Endodermal cell (in vitro differentiated cells): ENCODE results near the gene SLC30A2. TPM values are rescaled to one million over a fixed set of nuclear protein-coding genes. Genes with fewer than 3 reads are reported as not detected.

Source experiments
- DNase-seq: peaks from one replicate; pipeline ENCODE4 v3.0.0-alpha.2; 2017
- H3K27ac ChIP-seq: 2 replicates; pipeline ENCODE4 v1.5.1; 2013; ENCODE audit warnings: mild to moderate bottlenecking, low read depth, low read length, moderate library complexity
- H3K27me3 ChIP-seq: 2 replicates; pipeline ENCODE4 v1.6.1; 2013; ENCODE audit warnings: mild to moderate bottlenecking, low read length, moderate library complexity; ENCODE audit not compliant: insufficient read depth, control insufficient read depth, poor library complexity, severe bottlenecking
- H3K36me3 ChIP-seq: 2 replicates; pipeline ENCODE4 v1.7.0; 2013; ENCODE audit warnings: mild to moderate bottlenecking, low read length, moderate library complexity; ENCODE audit not compliant: control insufficient read depth, insufficient read depth
- H3K4me1 ChIP-seq: one replicate; pipeline ENCODE4 v1.7.0; 2013; ENCODE audit warnings: low read length; ENCODE audit not compliant: control insufficient read depth, insufficient read depth
- H3K4me3 ChIP-seq: 2 replicates; pipeline ENCODE4 v1.5.1; 2013; ENCODE audit warnings: mild to moderate bottlenecking, low read length, moderate library complexity
- H3K9ac ChIP-seq: 2 replicates; pipeline ENCODE4 v1.6.1; 2013; ENCODE audit warnings: mild to moderate bottlenecking, low read length, moderate library complexity; ENCODE audit not compliant: poor library complexity, severe bottlenecking; ENCODE audit errors: extremely low read depth
- H3K9me3 ChIP-seq: 2 replicates; pipeline ENCODE4 v1.6.1; 2013; ENCODE audit warnings: mild to moderate bottlenecking, low read length, moderate library complexity; ENCODE audit not compliant: control insufficient read depth
- H3K27ac Mint-ChIP-seq: 2 replicates; pipeline ENCODE4 v1.8.0; 2020; ENCODE audit warnings: mixed read lengths
- H3K27me3 Mint-ChIP-seq: 2 replicates; pipeline ENCODE4 v1.8.0; 2021; ENCODE audit warnings: mild to moderate bottlenecking, mixed read lengths; ENCODE audit not compliant: insufficient read depth
- H3K36me3 Mint-ChIP-seq: 2 replicates; pipeline ENCODE4 v1.8.0; 2020; ENCODE audit warnings: low read depth, mixed read lengths
- H3K4me1 Mint-ChIP-seq: 2 replicates; pipeline ENCODE4 v1.8.0; 2020; ENCODE audit warnings: mixed read lengths
- H3K4me3 Mint-ChIP-seq: 2 replicates; pipeline ENCODE4 v1.8.0; 2020; ENCODE audit warnings: mild to moderate bottlenecking, moderate library complexity, mixed read lengths
- H3K9me3 Mint-ChIP-seq: 2 replicates; pipeline ENCODE4 v1.8.0; 2020; ENCODE audit warnings: mild to moderate bottlenecking, mixed read lengths
- CTCF ChIP-seq: fragments of 200-600 bp; sonication (generic); conservative IDR thresholded peaks from 2 replicates; pipeline ENCODE4 v1.5.0; 2021; ENCODE audit warnings: antibody characterized with exemption, mild to moderate bottlenecking
- WGBS, 2 experiments: methylation state at CpG; one replicate each; pipeline versions ENCODE4 v1.1.5 to v1.1.7; 2013; ENCODE audit warnings: missing lambda C conversion rate in 2 of 2, mixed read lengths in 1 of 2; ENCODE audit not compliant: insufficient coverage in 1 of 2, insufficient read length in 1 of 2; 5-methylcytosine and 5-hydroxymethylcytosine counted together
- total RNA-seq, 2 donors: library from RNA; stranded (reverse); fragmentation: NEBNext Ultra II Directional in 1 of 2; extraction: Animal tissue kit (Norgen Biotek cat#: 25700) in 1 of 2; gene quantifications; 2 replicates in 1 of 2; 3 replicates in 1 of 2; pipeline ENCODE4 v1.2.1, GENCODE V29; 2021

SLC30A2 gene
- total RNA-seq, 2 donors from 2014 or later, result not detected

- Mint-ChIP-seq H3K27ac (no peak overlapping the region), H3K9me3 (no peaks in the 10 kb centered on the region), H3K4me1 (peaks cover 19% of the 10 kb centered on the region), H3K27me3 (no peaks in the 10 kb centered on the region), H3K4me3 (no peak overlapping the region), H3K36me3 (peaks cover 44% of the 10 kb centered on the region)
- Histone ChIP-seq H3K27me3 (no peaks in the 10 kb centered on the region), H3K36me3 (peaks cover 31% of the 10 kb centered on the region), H3K9ac (no peak overlapping the region), H3K9me3 (no peaks in the 10 kb centered on the region), H3K4me3 (no peak overlapping the region), H3K27ac (no peak overlapping the region), H3K4me1 (peaks cover 8% of the 10 kb centered on the region)
- no peak for DNase-seq
- WGBS, 2 experiments, result 93 to 100% methylated on average over 2 of the region's 2 CpGs
- no peak for TF ChIP-seq CTCF
Observed at GRCh38 chr1:25987951-25988350, 58.0 kb downstream of the SLC30A2 start.

Other genes with a start within 250 kb of the SLC30A2 start
- 10 to 100 TPM; 91.2 to 93.3 TPM for gene SELENON, start 245.9 kb downstream of the SLC30A2 start, total RNA-seq
- gene MTFR1L, start 226.2 kb downstream of the SLC30A2 start, total RNA-seq, result 10 to 100 TPM; 31.6 to 36.2 TPM
- gene AUNIP, start 186.7 kb downstream of the SLC30A2 start, total RNA-seq, result 10 to 100 TPM; 14.3 to 19.5 TPM
- gene PAQR7, start 170.4 kb downstream of the SLC30A2 start, total RNA-seq, result 10 to 100 TPM; 11.7 to 15.0 TPM
- 100 to 1,000 TPM; 543 to 585 TPM for gene STMN1, start 139.7 kb downstream of the SLC30A2 start, total RNA-seq
- 10 to 100 TPM; 11.6 to 13.3 TPM for gene PAFAH2, start 48.1 kb downstream of the SLC30A2 start, total RNA-seq
- gene EXTL1, start 24.3 kb downstream of the SLC30A2 start, total RNA-seq, result 1 to 10 TPM; 3.3 to 3.7 TPM
- gene TRIM63, start 21.5 kb upstream of the SLC30A2 start, total RNA-seq, result not detected
- gene PDIK1L, start 65.7 kb upstream of the SLC30A2 start, total RNA-seq, result 1 to 10 TPM; 7.1 to 7.3 TPM
- gene FAM110D, start 113.0 kb upstream of the SLC30A2 start, total RNA-seq, result 1 to 10 TPM in 1 of 2 donors, under 1 TPM in 1; 0.38 to 1.1 TPM
- gene C1orf232, start 122.8 kb upstream of the SLC30A2 start, total RNA-seq, result not detected
- gene ZNF593, start 123.8 kb upstream of the SLC30A2 start, total RNA-seq, result 10 to 100 TPM; 31.4 to 33.7 TPM
- gene ZNF593OS, start 125.7 kb upstream of the SLC30A2 start, total RNA-seq, result not detected
- 10 to 100 TPM; 35.8 to 44.1 TPM for gene CNKSR1, start 131.4 kb upstream of the SLC30A2 start, total RNA-seq
- under 1 TPM; 0.20 to 0.35 TPM for gene CATSPER4, start 144.5 kb upstream of the SLC30A2 start, total RNA-seq
- 10 to 100 TPM; 25.6 to 43.6 TPM for gene CEP85, start 188.1 kb upstream of the SLC30A2 start, total RNA-seq
- gene SH3BGRL3, start 234.0 kb upstream of the SLC30A2 start, total RNA-seq, result 100 to 1,000 TPM; 119 to 132 TPM